BE2C (cell line): ENCODE results near the gene RRAS2.

Experiments used
- DNase-seq: peaks from one replicate; pipeline ENCODE4 v3.0.0-alpha.2; 2020
- H3K27me3 ChIP-seq: fragments of 250-450 bp; sonication (Bioruptor Pico); 2 replicates; pipeline ENCODE4 v1.5.1; 2020; ENCODE audit warnings: mild to moderate bottlenecking
- H3K36me3 ChIP-seq: fragments of 250-450 bp; sonication (Bioruptor Pico); 2 replicates; pipeline ENCODE4 v1.5.1; 2020; ENCODE audit warnings: mild to moderate bottlenecking
- H3K4me1 ChIP-seq: fragments of 250-450 bp; sonication (Bioruptor Pico); 2 replicates; pipeline ENCODE4 v1.5.1; 2020
- H3K4me3 ChIP-seq: 2 replicates; pipeline ENCODE4 v1.5.1; 2011; ENCODE audit warnings: low read depth, low read length
- H3K9me3 ChIP-seq: fragments of 250-450 bp; sonication (Bioruptor Pico); 2 replicates; pipeline ENCODE4 v1.5.1; 2020
- TF ChIP-seq, protein P1 (sequence below): IDR thresholded peaks from 2 replicates; pipeline ENCODE4 v1.5.1; 2012; ENCODE audit warnings: mild to moderate bottlenecking, low read depth, low read length

RRAS2 gene

DNA sequence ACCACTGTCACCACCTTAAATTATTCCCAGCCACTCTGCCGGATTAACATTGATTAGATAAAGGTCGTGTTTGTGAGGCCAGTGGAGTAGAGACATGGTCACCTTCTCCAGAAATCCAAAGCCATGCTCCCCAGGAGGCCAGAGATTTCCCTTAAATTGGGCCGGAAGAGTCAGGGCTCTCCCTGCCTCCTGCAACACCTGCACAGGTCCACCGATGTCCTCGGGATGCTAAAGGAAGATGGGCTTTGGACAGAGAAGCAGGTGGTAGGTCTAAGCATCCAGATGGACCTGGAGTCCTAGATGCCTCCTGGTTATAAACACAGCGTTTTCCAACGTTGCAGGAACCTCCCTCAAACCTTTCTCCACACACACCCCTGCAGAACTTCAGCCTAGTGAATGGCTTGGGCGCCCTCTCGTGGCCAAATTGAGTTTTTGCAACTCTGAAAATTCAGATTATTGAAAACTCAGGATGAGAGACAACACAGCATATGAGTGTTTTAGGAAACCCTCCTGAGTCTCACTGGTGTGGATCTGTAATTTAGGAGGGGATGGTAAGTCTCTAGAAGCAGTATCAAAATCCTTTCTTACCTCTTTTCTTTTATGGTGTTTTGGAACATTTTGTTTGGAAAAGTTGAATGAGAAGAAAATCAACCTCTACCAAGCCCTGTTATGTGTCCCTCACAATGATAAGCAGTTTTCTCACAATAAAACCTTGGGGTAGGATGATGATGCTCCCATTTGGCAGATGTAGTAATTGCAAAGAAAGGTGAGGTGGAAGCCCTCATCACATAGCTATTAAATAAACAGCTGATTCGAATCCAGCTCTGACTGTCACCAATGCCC lies 109.6 kb downstream of the RRAS2 start:
- Histone ChIP-seq H3K4me3 (no peak overlapping the region), H3K9me3 (no peaks in the 10 kb centered on the region), H3K27me3 (no peaks in the 10 kb centered on the region), H3K4me1 (no peaks in the 10 kb centered on the region), H3K36me3 (no peaks in the 10 kb centered on the region)
- peak; percentile 41 for DNase-seq
- TF ChIP-seq, protein P1, sequence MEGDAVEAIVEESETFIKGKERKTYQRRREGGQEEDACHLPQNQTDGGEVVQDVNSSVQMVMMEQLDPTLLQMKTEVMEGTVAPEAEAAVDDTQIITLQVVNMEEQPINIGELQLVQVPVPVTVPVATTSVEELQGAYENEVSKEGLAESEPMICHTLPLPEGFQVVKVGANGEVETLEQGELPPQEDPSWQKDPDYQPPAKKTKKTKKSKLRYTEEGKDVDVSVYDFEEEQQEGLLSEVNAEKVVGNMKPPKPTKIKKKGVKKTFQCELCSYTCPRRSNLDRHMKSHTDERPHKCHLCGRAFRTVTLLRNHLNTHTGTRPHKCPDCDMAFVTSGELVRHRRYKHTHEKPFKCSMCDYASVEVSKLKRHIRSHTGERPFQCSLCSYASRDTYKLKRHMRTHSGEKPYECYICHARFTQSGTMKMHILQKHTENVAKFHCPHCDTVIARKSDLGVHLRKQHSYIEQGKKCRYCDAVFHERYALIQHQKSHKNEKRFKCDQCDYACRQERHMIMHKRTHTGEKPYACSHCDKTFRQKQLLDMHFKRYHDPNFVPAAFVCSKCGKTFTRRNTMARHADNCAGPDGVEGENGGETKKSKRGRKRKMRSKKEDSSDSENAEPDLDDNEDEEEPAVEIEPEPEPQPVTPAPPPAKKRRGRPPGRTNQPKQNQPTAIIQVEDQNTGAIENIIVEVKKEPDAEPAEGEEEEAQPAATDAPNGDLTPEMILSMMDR, result peak; percentile 71

GRCh38 chr11:14248580-14248981 lies 110.4 kb downstream of the RRAS2 start:
- H3K4me3 ChIP-seq, result no peak overlapping the region
- H3K9me3 ChIP-seq, result no peaks in the 10 kb centered on the region
- no peaks in the 10 kb centered on the region for H3K4me1 ChIP-seq
- no peaks in the 10 kb centered on the region for H3K27me3 ChIP-seq
- no peak for DNase-seq
- TF ChIP-seq, protein P1, result no peak
- no peaks in the 10 kb centered on the region for H3K36me3 ChIP-seq

DNA sequence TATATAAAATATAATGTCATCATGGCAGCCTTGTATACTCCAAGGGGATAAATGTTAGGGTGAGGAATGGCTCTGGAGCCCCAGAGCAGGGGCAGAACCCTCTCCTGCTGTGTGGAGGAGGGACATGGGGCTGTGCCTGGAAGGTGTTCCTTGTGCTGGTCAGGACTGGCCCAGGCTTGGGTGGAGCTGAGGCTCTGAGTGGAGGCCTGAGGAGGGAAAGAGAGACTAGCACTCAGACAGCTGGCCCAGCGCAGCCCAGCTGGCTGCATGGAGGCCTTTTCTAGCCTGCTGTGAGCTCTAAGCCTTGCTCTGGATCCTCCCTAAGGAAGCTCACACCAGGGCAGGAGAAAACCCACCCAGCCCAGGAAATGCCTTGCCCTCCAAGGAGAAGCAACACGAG lies 113.5 kb downstream of the RRAS2 start:
- TF ChIP-seq, protein P1, result no peak
- no peaks in the 10 kb centered on the region for H3K9me3 ChIP-seq
- no peaks in the 10 kb centered on the region for H3K4me1 ChIP-seq
- no peak overlapping the region for H3K4me3 ChIP-seq
- H3K27me3 ChIP-seq, result no peaks in the 10 kb centered on the region
- H3K36me3 ChIP-seq, result no peaks in the 10 kb centered on the region
- no peak for DNase-seq

DNA sequence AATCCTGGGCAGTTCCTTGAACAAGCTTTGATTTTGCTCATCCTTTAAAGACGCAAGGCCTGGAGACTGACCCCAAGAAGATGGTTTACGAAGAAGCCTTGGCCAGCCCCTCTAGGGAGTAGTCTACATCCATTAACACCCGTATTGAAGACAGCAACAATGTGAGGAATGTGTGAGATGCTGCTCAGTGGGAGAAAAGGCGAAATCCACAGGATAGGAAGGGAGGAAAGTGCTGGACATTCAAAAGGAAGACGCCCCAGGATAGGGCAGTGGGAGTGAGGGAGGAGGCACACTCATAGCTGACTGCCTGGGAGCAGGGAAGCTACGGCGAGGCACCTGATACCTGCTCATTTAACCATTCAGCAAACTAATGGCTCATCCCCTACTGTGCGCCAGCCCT lies 114.1 kb downstream of the RRAS2 start:
- Histone ChIP-seq H3K9me3 (no peaks in the 10 kb centered on the region), H3K4me1 (no peaks in the 10 kb centered on the region), H3K4me3 (no peak overlapping the region), H3K27me3 (no peaks in the 10 kb centered on the region), H3K36me3 (no peaks in the 10 kb centered on the region)
- no peak for DNase-seq
- TF ChIP-seq, protein P1, result no peak

- Histone ChIP-seq H3K4me1 (no peaks in the 10 kb centered on the region), H3K27me3 (no peaks in the 10 kb centered on the region), H3K4me3 (no peak overlapping the region), H3K9me3 (no peaks in the 10 kb centered on the region), H3K36me3 (no peaks in the 10 kb centered on the region)
- TF ChIP-seq, protein P1, result no peak
- no peak for DNase-seq
Measured at GRCh38 chr11:14242733-14243132, 116.2 kb downstream of the RRAS2 start.

DNA sequence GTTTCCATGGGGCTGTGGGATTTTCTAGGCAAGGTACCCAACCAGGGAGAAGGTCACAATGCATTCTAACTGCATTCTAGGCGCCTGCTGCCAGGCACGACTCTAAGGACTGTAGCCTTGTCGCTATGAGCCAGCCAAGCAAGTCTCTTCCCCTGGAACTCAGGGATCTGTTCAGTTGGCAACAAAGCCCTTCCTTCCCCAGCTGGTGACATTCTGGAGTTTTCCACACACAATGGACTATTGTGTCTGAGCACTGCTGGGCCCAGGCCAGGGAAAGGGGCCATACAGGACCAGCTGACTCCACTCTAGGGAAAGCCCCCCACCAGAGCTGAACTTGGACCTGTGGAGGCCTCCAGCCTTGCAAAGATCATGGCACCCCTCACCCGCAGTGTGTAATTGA lies 116.8 kb downstream of the RRAS2 start:
- TF ChIP-seq, protein P1, result no peak
- H3K4me1 ChIP-seq, result no peaks in the 10 kb centered on the region
- H3K9me3 ChIP-seq, result no peaks in the 10 kb centered on the region
- H3K27me3 ChIP-seq, result no peaks in the 10 kb centered on the region
- no peak for DNase-seq
- no peaks in the 10 kb centered on the region for H3K36me3 ChIP-seq
- no peak overlapping the region for H3K4me3 ChIP-seq
